ENCODE results near the gene CDH22. TPM values are rescaled to one million over a fixed set of nuclear protein-coding genes. Genes with fewer than 3 reads are reported as not detected.

CDH22 gene
- total and polyA plus RNA-seq, 4 donors: 0.03 to 0.25 (median 0.09) TPM

- no peak for TF ChIP-seq CTCF (IDR thresholded peaks at IDR 0.05; ENCODE audit: control extremely low read depth, extremely low read depth)
- Histone ChIP-seq H3K9ac (ENCODE audit: insufficient read depth in 1 of 2, low read length in 2 of 2) (no peak overlapping the region), H3K27ac (ENCODE audit: low read depth in 1 of 2, low read length in 1 of 2) (no peak overlapping the region), H3K9me3 (ENCODE audit: control insufficient read depth in 4 of 4, insufficient read depth in 3 of 4, low read length in 3 of 4) (no peaks in the 10 kb centered on the region), H3K27me3 (ENCODE audit: control insufficient read depth in 3 of 3, insufficient read depth in 3 of 3, low read length in 2 of 3) (peaks cover 0 to 12% (median 6%) of the 10 kb centered on the region in 3 donors), H3K4me3 (no peak overlapping the region), H3K36me3 (ENCODE audit: control insufficient read depth in 4 of 4, insufficient read depth in 4 of 4, low read length in 4 of 4) (no peaks in the 10 kb centered on the region), H3K4me1 (ENCODE audit: control insufficient read depth in 5 of 5, insufficient read depth in 5 of 5, low read length in 5 of 5) (no peaks in the 10 kb centered on the region)
- ATAC-seq (ENCODE audit: insufficient read depth, low FRiP score) (no peak), DNase-seq (no peak)
- 38 to 66% methylated on average over 8 of the region's 8 CpGs for WGBS, 2 donors
These were observed 168.9 kb downstream of the CDH22 start for GRCh38 chr20:46139266-46139889.

- Histone ChIP-seq H3K9ac (ENCODE audit: insufficient read depth in 1 of 2, low read length in 2 of 2) (no peak overlapping the region), H3K4me3 (no peak overlapping the region), H3K27me3 (ENCODE audit: control insufficient read depth in 3 of 3, insufficient read depth in 3 of 3, low read length in 2 of 3) (peaks cover 0 to 10% (median 6%) of the 10 kb centered on the region in 3 donors), H3K27ac (ENCODE audit: low read depth in 1 of 2, low read length in 1 of 2) (no peak overlapping the region), H3K4me1 (ENCODE audit: control insufficient read depth in 5 of 5, insufficient read depth in 5 of 5, low read length in 5 of 5) (peaks cover 0 to under 1% (median 0%) of the 10 kb centered on the region in 5 donors), H3K9me3 (ENCODE audit: control insufficient read depth in 4 of 4, insufficient read depth in 3 of 4, low read length in 3 of 4) (no peaks in the 10 kb centered on the region), H3K36me3 (ENCODE audit: control insufficient read depth in 4 of 4, insufficient read depth in 4 of 4, low read length in 4 of 4) (no peaks in the 10 kb centered on the region)
- TF ChIP-seq CTCF (IDR thresholded peaks at IDR 0.05; ENCODE audit: control extremely low read depth, extremely low read depth): no peak
- WGBS, 2 donors: 78 to 84% methylated on average over 5 of the region's 5 CpGs
- no peak for DNase-seq
- no peak for ATAC-seq (ENCODE audit: insufficient read depth, low FRiP score)
These were observed 170.5 kb downstream of the CDH22 start for GRCh38 chr20:46137816-46138215.

GRCh38 chr20:46135856-46136633 lies 172.3 kb downstream of the CDH22 start:
- no peaks in the 10 kb centered on the region for H3K9me3 ChIP-seq (ENCODE audit: control insufficient read depth in 4 of 4, insufficient read depth in 3 of 4, low read length in 3 of 4)
- DNase-seq (no peak), ATAC-seq (ENCODE audit: insufficient read depth, low FRiP score) (no peak)
- H3K27me3 ChIP-seq (ENCODE audit: control insufficient read depth in 3 of 3, insufficient read depth in 3 of 3, low read length in 2 of 3): peaks cover 0 to 16% (median 6%) of the 10 kb centered on the region in 3 donors
- no peaks in the 10 kb centered on the region for H3K36me3 ChIP-seq (ENCODE audit: control insufficient read depth in 4 of 4, insufficient read depth in 4 of 4, low read length in 4 of 4)
- H3K4me1 ChIP-seq (ENCODE audit: control insufficient read depth in 5 of 5, insufficient read depth in 5 of 5, low read length in 5 of 5): peaks cover 0 to 2% (median 0%) of the 10 kb centered on the region in 5 donors
- TF ChIP-seq CTCF (IDR thresholded peaks at IDR 0.05; ENCODE audit: control extremely low read depth, extremely low read depth): no peak
- no peak overlapping the region for H3K4me3 ChIP-seq
- WGBS, 2 donors: 43 to 58% methylated on average over 12 of the region's 12 CpGs
- H3K27ac ChIP-seq (ENCODE audit: low read depth in 1 of 2, low read length in 1 of 2): no peak overlapping the region
- no peak overlapping the region for H3K9ac ChIP-seq (ENCODE audit: insufficient read depth in 1 of 2, low read length in 2 of 2)

All from lung (tissue), 12 donors.